Stomach (tissue), 9 donors: Measurements from ENCODE around the gene ARL15. TPM values are rescaled to one million over a fixed set of nuclear protein-coding genes. Genes with fewer than 3 reads are reported as not detected.

Experiments used
- DNase-seq, 2 donors: peaks; one replicate each; pipeline versions ENCODE4 v3.0.0 to v3.0.0-alpha.2; 2013 to 2019
- H3K27ac ChIP-seq, 5 donors: fragments of 200-600 bp in 4 of 5; sonication (generic) in 4 of 5; one replicate each; pipeline ENCODE4 v1.5.1; 2013 to 2019; ENCODE audit warnings: mild to moderate bottlenecking in 1 of 5, moderate library complexity in 1 of 5
- H3K27me3 ChIP-seq, 3 donors: fragments of 200-600 bp; sonication (generic); one replicate each; pipeline ENCODE4 v1.5.1; 2017 to 2019; ENCODE audit warnings: mixed run types in 1 of 3
- H3K36me3 ChIP-seq, 4 donors: fragments of 200-600 bp; sonication (generic); 1 replicate in 3 of 4; 2 replicates in 1 of 4; pipeline ENCODE4 v1.5.1; 2016 to 2019
- H3K4me1 ChIP-seq, 4 donors: fragments of 200-600 bp; sonication (generic); one replicate each; pipeline ENCODE4 v1.5.1; 2016 to 2019
- H3K4me3 ChIP-seq, 4 donors: fragments of 200-600 bp; sonication (generic) in 3 of 4; one replicate each; pipeline ENCODE4 v1.5.1; 2016 to 2019; ENCODE audit warnings: mild to moderate bottlenecking in 1 of 4
- H3K9me3 ChIP-seq, 4 donors: fragments of 200-600 bp; sonication (generic); one replicate each; pipeline ENCODE4 v1.5.1; 2016 to 2019
- EP300 ChIP-seq: sonication (generic); formaldehyde crosslinking; IDR thresholded peaks from one replicate; pipeline ENCODE4 v1.6.1; 2017; ENCODE audit warnings: antibody characterized with exemption
- POLR2A ChIP-seq, 4 donors: fragments of 450-650 bp; IDR thresholded peaks; one replicate each; pipeline ENCODE4 v1.6.1; 2016; ENCODE audit warnings: antibody characterized with exemption in 4 of 4, control low read depth in 2 of 4, mild to moderate bottlenecking in 1 of 4, moderate library complexity in 1 of 4
- POLR2AphosphoS5 ChIP-seq, 3 donors: sonication (generic); formaldehyde crosslinking; IDR thresholded peaks; one replicate each; pipeline ENCODE4 v1.6.1; 2016; ENCODE audit warnings: antibody characterized with exemption in 3 of 3
- WGBS, 5 donors: extraction: QIAGEN DNeasy Blood & Tissue Kit in 3 of 5; methylation state at CpG; one replicate each; pipeline versions ENCODE4 v1.1.5 to v1.1.7; 2013 to 2018; 5-methylcytosine and 5-hydroxymethylcytosine counted together
- intact Hi-C: fragments of 100-400 bp; cut with DNase I; formaldehyde crosslinking; loops from one replicate; pipeline ENCODE4 v1.15.1; 2023; ENCODE audit warnings: low total_unique reads
- polyA plus RNA-seq, 3 donors: library from polyadenylated mRNA; stranded (reverse); fragments of 200-250 nt; gene quantifications; one replicate each; pipeline ENCODE4 v1.2.3, GENCODE V29; 2013
- total RNA-seq, 5 donors: library from RNA; depleted of rRNA; stranded (reverse); fragments of >200 nt; gene quantifications; one replicate each; pipeline versions ENCODE4 v1.1.0 to v1.2.3, GENCODE V29; 2014 to 2016
- TF ChIP-seq, protein P1 (sequence below), 7 experiments: fragments of 450-650 bp in 4 of 7; fragments of 200-600 bp in 3 of 7; sonication (generic) in 3 of 7; IDR thresholded peaks; one replicate each; pipeline ENCODE4 v1.5.1; 2016 to 2019; ENCODE audit warnings: antibody characterized with exemption in 7 of 7, control low read depth in 2 of 7, mild to moderate bottlenecking in 1 of 7
- donor health status: healthy with polysubstance abuse.
- donor health status: Bipolar disorder and iron deficiency.
- donor health status: healthy.

ARL15 gene
- total and polyA plus RNA-seq, 8 donors, result 1.7 to 72.7 (median 12.6) TPM

DNA sequence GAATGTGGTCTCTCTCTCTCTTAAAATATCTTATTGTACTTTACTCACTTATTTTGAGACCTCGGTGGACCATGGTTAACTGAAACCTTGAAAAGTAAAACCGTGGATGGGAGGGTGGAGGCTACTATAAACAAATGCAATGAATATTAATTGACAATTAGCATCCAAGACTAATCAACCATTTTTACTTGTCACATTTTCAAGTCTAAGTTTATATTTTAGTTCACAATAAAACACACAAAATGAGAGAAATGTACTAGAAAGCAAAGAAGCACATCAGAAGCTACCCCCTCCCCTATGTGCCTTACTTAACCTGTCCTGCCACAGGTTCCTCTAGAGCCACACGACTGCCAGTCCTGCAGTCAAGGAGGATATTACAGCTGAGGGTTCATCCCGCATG lies 4.6 kb downstream of the ARL15 start:
- no peak overlapping the region for H3K27ac ChIP-seq
- H3K4me3 ChIP-seq, result no peak overlapping the region
- H3K27me3 ChIP-seq, result no peaks in the 10 kb centered on the region
- no peaks in the 10 kb centered on the region for H3K36me3 ChIP-seq
- peaks cover 18 to 51% (median 35%) of the 10 kb centered on the region in 4 donors for H3K4me1 ChIP-seq
- intact Hi-C loops, result no loop called here
- DNase-seq, result no peak
- 85 to 90% (median 87%) methylated on average over 4 of the region's 4 CpGs for WGBS, 5 donors
- TF ChIP-seq, protein P1, sequence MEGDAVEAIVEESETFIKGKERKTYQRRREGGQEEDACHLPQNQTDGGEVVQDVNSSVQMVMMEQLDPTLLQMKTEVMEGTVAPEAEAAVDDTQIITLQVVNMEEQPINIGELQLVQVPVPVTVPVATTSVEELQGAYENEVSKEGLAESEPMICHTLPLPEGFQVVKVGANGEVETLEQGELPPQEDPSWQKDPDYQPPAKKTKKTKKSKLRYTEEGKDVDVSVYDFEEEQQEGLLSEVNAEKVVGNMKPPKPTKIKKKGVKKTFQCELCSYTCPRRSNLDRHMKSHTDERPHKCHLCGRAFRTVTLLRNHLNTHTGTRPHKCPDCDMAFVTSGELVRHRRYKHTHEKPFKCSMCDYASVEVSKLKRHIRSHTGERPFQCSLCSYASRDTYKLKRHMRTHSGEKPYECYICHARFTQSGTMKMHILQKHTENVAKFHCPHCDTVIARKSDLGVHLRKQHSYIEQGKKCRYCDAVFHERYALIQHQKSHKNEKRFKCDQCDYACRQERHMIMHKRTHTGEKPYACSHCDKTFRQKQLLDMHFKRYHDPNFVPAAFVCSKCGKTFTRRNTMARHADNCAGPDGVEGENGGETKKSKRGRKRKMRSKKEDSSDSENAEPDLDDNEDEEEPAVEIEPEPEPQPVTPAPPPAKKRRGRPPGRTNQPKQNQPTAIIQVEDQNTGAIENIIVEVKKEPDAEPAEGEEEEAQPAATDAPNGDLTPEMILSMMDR (IDR thresholded peaks at IDR 0.05), result no peak
- TF ChIP-seq EP300 (no peak), POLR2A (IDR thresholded peaks at IDR 0.05) (no peak), POLR2AphosphoS5 (IDR thresholded peaks at IDR 0.05) (no peak)
- H3K9me3 ChIP-seq, result no peaks in the 10 kb centered on the region

- Histone ChIP-seq H3K27me3 (no peaks in the 10 kb centered on the region), H3K4me1 (peaks cover 17 to 47% (median 27%) of the 10 kb centered on the region in 4 donors), H3K4me3 (no peak overlapping the region), H3K36me3 (no peaks in the 10 kb centered on the region), H3K27ac (no peak overlapping the region), H3K9me3 (no peaks in the 10 kb centered on the region)
- intact Hi-C loops, result no loop called here
- 58 to 89% (median 73%) methylated on average over 2 of the region's 2 CpGs for WGBS, 5 donors
- TF ChIP-seq, protein P1 (IDR thresholded peaks at IDR 0.05), result no peak
- TF ChIP-seq POLR2AphosphoS5 (IDR thresholded peaks at IDR 0.05) (no peak), EP300 (no peak), POLR2A (IDR thresholded peaks at IDR 0.05) (no peak)
- DNase-seq, result no peak
Measured at GRCh38 chr5:54304040-54304439, 6.3 kb downstream of the ARL15 start.

DNA sequence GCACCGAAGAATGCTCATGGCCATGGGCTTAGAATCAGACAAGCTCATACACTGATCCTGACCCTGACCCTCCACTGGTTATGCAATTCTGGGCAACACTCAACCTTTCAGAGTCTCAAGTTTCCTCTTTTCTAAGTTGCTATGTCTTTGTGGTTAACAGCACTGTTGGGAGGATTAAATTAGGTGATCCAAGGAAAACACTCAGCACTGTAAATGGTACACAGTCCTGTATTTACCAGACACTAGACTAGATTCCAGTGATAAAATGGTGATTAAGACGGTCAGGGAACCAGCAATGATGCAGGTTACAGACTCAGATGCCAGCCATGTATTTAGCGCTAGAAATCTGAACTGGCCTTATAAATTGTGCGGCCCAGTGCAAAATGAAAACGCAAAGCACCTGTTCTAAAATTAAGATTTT lies 8.1 kb downstream of the ARL15 start:
- no peak for DNase-seq
- no peaks in the 10 kb centered on the region for H3K27me3 ChIP-seq
- no peak for TF ChIP-seq EP300
- no peak for TF ChIP-seq POLR2A (IDR thresholded peaks at IDR 0.05)
- TF ChIP-seq, protein P1 (IDR thresholded peaks at IDR 0.05), result no peak
- TF ChIP-seq POLR2AphosphoS5 (IDR thresholded peaks at IDR 0.05), result no peak
- intact Hi-C loops, result no loop called here
- H3K9me3 ChIP-seq, result no peaks in the 10 kb centered on the region
- no peaks in the 10 kb centered on the region for H3K36me3 ChIP-seq
- WGBS, 5 donors, result 87 to 95% (median 91%) methylated on average over 5 of the region's 5 CpGs
- peaks cover 0 to 34% (median 14%) of the 10 kb centered on the region in 4 donors for H3K4me1 ChIP-seq
- H3K27ac ChIP-seq, result no peak overlapping the region
- H3K4me3 ChIP-seq, result no peak overlapping the region

DNA sequence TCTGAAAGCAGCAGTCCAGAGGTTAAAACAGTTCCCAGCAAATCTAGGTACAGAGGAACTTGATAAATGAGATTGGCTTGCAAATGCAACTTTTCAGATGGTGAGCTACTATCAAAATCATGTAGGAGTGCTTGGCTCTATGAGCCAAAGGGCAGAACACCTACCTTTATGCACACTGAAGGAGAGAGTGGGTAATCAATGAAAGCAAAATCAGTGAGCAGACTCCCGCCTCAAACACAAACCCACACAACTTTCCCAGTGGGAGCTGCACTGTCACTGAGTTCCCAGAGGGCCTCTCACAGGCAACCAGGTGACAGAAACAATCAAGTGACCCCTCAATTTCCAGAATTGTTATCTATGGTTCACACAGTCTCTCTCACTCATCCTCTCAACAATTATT lies 8.5 kb downstream of the ARL15 start:
- no peak for TF ChIP-seq POLR2AphosphoS5 (IDR thresholded peaks at IDR 0.05)
- 72 to 88% (median 80%) methylated on average over 1 of the region's 1 CpG for WGBS, 5 donors
- DNase-seq, result no peak
- Histone ChIP-seq H3K27ac (no peak overlapping the region), H3K9me3 (no peaks in the 10 kb centered on the region), H3K27me3 (no peaks in the 10 kb centered on the region), H3K4me3 (no peak overlapping the region), H3K4me1 (peaks cover 0 to 34% (median 14%) of the 10 kb centered on the region in 4 donors), H3K36me3 (no peaks in the 10 kb centered on the region)
- intact Hi-C loops, result no loop called here

- H3K27me3 ChIP-seq, result no peaks in the 10 kb centered on the region
- intact Hi-C loops, result no loop called here
- H3K27ac ChIP-seq, result no peak overlapping the region
- peaks cover 5 to 35% (median 17%) of the 10 kb centered on the region in 4 donors for H3K4me1 ChIP-seq
- H3K4me3 ChIP-seq, result no peak overlapping the region
- no peaks in the 10 kb centered on the region for H3K36me3 ChIP-seq
- no peak for DNase-seq
- 23 to 86% (median 53%) methylated on average over 2 of the region's 2 CpGs for WGBS, 5 donors
- TF ChIP-seq, protein P1 (IDR thresholded peaks at IDR 0.05), result no peak
- TF ChIP-seq EP300 (no peak), POLR2AphosphoS5 (IDR thresholded peaks at IDR 0.05) (no peak), POLR2A (IDR thresholded peaks at IDR 0.05) (no peak)
- no peaks in the 10 kb centered on the region for H3K9me3 ChIP-seq
Measured at GRCh38 chr5:54301220-54301619, 9.2 kb downstream of the ARL15 start.
